GM21576 (cell line): ENCODE results near the gene MAST3.
"Not testable (repeated sequence)": the region's sequence is repeated elsewhere in the genome, so short reads cannot be mapped to it uniquely, and the experiment has no call there.

ENCODE experiments used
- ATAC-seq: cut with Tn5 transposase; IDR thresholded peaks from one replicate; pipeline ENCODE4 v1.9.1; 2021; ENCODE audit warnings: mild to moderate bottlenecking, moderate library complexity; ENCODE audit not compliant: unreplicated experiment

The MAST3 gene

DNA sequence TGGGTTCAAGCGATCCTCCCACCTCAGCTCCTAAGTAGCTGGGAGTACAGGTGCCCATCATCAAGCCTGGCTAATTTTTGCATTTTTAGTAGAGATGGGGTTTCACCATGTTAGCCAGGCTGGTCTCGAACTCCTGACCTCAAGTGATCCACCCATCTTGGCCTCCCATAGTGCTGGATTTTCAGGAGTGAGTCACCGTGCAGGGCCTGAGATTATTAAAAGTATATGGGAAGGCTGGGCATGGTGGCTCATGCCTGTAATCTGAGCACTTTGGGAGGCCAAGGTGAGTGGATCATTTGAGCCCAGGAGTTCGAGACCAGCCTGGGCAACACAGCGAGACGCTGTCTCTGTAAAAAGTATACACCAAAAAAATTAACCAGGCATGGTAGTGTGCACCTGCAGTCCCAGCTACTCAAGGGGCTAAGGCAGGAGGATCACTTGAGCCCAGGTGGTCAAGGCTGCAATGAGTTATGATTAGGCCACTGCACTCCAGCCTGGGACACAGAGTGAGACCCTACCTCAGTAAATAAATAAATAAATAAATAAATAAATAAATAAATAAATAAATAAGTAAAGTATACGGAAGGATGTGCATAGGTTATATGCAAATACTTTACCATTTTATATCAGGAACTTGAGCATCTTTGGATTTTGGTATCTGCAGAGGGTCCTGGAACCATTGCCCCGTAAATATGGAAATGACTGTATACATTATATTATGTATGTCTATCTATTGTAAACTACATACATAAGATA, 11.7 kb upstream of the MAST3 start:
- ATAC-seq, result no peak

DNA sequence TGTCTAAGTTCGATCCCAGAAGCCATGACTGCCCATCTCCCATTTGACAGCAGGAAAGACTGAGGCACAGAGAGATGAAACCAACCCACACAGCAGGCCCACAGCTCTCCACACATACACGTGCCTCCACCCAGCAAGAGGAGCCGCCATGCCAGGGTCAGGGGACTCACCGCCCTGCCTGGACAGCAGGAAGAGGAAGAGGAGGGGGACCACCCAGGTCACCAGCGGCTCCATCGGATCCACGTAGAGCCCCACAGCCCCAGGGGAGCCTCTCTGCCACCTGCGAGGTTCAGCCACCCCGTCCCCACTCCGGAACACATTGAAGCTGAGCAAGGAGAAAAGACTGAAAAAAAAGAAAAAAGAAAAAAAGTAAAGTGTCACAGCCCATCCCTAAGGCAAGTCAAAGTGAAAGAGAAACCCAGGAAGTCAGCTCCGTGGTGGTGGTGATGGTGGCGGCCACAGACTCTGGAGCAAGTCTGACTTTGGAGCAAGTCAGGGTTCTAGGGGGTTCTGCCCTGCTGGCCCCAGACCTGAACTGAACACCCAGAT, 10.9 kb upstream of the MAST3 start, which contains the start of gene IL12RB1:
Gene IL12RB1, minus strand, starts transcription at position 345 of the 549 bp plus-strand sequence. Its CDS starts 111 bp downstream, at position 234.
- no peak for ATAC-seq

DNA sequence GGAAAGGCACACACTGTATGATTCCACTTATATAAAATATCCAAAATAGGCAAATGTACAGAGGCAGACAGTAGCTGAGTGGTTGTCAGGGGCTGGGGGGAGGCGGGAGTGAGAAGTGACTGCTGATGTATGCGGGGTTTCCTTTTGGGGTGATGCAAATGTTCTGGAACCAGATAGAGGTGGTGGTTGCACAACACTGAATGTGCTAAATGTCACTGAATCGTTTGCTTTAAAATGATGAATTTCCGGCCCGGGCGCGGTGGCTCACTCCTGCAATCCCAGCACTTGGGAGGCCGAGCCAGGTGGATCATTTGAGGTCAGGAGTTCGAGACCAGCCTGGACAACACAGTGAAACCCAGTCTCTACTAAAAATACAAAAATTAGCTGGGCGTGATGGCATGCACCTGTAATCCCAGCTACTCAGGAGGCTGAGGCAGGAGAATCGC, 8.5 kb upstream of the MAST3 start:
- ATAC-seq, result not testable (repeated sequence)

DNA sequence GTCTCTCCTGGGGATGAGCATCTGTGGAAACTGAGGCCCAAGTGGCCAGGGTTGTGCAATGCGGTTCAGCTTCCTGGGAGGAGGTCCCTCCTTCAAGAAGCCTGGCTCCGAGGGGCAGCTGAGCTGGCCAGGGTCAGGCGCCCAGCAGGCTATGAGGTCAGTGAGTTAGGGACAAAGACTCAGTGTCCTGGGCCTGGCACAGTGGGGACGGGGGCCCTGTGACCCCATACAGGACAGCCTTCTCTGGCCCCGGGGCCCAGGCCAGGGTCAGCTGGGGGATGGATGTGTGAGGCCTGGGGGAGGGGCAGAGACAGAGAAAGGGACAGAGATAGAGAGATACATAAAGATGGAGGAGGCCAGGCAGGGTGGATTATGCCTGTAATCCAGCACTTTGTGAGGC, 7.9 kb upstream of the MAST3 start:
- no peak for ATAC-seq

DNA sequence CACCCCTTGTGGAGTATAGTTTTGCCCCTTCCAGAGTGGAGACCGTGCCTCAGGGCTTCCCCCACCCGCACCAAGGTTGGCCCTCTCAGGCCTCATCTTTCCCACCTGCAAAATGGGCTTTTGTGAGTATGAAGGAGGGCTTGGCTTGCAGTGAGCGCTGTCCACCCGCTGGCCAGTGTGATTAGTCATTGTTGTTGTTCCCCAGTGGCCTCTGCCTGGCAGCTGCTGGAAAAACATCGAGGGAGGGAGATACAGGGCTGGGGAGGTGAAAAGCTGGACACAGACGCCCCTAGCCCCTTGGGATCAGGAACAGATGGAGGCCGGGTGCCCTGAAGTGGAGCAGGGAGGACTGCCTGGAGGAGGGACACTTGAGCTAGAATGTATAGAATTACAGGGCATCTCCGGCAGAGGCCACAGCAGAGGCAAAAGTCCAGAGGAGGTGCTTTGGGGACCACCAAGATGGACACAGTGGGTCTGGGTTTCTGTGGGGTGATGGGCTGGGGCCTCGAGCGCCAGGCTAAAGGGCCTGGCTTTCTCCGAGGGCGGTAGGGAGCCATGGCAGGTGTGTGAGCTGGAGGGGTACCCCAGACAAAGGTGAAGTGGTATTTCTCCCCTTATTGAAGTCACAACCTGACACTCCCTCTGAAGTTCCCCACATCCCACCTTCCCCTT, 6.9 kb upstream of the MAST3 start:
- ATAC-seq, result no peak

DNA sequence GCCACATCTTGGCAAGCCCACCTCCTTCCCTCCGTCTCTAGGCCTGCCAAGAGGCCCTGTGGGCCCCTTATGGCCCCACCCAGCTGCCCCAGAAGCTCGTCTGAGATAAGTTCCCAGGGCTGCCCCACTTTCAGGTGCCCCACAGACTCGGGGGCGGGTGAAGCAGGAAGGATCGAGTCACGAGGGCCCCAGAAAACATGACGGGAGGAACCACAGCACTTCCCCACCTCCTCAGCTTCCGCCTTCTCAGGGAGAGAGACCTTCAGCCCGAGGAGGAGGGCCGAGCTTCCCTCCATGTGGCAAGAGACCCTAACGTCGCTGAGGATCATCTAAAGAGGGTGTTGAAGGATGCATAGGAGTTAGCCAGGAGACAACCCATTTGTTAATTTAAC, 6.4 kb upstream of the MAST3 start:
- peak; percentile 41 for ATAC-seq

DNA sequence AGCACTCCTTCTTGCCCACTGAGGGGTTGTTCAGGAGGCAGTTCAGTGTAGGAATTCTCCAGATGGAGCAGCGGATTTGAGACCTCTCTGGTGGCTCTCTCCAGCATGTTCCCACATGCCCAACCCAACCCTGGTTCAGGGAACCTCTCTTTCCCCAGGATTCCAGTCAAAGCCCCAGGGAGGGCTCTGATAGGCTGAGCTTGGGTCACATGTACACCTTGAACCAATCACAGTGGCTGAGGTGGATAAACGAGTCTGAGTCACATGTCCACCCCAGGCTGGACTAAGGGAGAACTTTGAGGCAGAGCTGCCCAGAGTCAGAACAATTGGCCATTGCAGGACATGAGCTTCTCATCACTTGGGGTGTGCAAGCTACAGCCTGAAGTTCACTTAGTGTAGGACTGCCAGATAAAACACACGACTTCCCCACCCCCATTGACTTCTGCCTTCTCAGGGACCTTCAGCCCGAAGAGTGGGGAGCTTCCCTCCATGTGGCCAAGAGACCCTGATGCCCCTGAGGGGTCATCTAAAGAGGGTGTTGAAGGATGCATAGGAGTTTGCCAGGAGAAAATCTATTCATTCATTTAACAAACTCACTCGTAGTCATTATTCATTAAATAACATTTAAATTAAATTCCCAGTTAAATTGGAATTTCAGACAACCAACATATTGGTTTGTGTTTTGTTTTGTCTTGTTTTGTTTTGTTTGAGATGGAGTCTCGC, 4.0 kb upstream of the MAST3 start:
- ATAC-seq, result no peak

DNA sequence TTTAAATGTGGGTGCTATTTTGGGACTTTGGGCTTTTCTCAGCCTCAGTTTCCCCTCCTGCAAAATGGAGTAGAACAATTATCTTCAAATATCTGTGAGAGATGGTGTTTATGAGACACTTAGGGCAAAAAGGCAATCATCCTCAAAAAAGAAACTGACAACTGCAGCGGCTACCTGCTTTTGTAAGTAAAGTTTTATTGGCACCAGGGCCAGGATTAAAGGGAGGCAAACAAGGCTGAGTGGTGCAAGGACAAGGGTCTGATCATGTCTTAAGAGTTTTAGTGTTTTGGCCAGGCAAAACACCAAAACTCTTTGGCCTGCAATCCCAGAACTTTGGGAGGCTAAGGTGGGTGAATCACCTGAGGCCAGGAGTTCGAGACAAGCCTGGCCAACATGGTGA, 1.3 kb upstream of the MAST3 start:
- ATAC-seq, result no peak

DNA sequence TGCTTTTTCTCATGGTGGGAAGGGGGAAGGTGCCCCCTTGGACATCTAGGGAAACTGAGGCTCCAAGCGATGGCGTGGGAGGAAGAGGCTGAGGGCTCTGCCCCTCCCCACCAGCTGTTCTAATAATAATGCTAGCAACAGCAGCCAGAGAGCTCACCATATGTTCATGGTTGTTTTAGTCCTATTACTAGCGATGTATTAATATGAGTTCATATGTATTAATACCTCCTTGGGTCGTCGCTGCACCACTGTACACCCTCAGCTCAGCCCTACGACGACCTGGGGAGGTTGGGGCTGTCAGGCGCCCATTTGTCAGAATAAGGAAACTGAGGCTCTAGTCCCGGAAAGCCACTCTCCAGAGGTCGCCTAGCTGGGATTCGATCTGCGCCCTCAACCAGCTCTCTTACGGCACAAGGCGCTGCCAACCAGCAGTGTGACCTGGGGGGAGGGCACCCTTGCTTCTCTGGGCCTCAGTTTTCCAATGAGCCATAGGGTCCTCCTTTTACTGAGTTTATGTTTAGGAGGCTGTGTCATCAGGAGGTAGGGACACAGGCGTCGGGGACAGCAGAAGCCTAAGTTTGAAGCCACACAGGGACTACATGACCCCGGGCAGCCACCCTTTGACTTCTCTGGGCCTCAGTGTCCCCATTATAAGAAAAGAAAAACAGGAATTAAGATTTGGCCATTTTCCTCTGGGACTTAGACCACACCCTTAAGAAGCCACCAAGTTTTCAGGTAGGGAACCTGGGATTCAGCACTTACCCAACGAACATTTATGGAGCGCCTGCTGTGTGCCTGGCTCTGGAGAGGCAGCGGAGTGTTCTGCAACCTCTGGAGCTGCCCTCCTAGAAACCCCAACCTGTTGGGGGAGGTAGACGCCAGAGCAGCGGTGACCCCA, 664 bp downstream of the MAST3 start:
- ATAC-seq, result peak; percentile 10

DNA sequence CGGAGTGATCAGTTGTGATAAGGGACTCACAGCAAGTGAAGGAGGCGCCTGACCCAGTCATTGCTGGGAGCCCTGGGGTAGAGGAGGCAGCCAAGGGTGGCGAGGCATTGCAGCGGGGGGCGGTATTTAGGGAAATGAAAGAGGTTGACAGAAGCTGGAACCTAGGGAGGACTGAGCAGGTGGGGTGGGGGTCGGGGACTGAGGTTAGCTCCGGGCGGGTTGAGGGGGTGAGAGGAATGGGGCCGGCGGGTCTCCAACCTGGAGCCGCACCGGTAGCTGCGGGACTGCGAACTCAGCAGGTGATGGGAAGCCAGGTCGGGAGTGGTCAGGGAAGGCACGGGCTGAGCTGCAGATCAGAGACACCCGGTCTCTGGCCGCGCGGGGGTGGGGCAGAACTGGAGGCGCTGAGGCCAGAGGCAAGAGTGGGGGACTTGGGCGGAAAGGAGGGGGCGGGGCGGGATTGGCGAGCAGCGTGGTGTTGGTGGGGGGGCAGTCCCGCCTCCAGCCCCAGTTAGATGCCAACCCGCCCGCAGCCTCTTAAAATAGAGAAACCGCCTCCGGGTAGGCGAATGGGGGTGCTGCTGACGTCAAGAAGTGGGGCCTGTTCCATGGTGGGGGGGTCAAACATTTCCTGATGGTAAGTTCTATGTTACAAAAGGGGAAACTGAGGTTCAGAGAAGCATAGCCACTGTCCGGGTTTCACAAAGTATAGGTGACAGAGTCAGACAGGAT, 1.5 kb downstream of the MAST3 start:
- ATAC-seq, result peak; percentile 37

DNA sequence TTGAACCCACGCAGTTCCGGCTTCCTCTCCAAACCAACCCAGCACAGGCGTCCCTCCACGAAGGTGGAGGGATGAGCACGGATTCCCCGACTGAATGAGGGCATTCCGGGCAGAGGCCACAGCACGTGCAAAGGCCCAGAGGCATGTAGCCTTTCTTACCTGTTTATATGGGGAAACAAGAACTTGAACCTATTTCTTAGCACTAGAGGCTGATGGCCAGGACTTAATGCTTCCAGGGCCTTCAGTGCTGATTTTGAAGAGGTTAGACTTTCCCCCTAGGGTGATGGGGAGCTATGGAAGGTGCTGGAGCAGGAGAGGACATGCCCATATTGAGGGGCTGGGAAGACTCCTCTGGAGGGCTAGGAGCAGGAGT, 2.0 kb downstream of the MAST3 start:
- ATAC-seq, result no peak

DNA sequence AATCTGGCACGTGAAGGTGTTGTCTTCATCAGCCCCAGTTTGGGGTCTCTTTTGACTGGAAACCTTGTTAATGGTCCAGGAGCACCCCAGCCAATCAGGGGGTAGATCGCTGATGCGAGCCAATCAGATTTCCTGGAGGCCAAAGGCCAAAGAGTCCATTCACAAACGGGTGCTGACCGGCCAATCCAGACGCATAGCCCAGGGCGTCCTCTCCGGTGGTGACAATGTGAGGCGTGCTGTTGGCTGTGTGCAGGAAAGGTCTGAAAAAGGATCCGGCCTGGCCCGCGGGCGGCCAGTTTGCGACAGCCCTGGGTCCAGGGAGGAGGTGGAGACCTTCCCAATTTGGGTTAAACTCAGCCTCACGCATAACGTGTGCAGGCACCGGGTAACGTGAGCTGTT, 3.1 kb downstream of the MAST3 start:
- no peak for ATAC-seq

DNA sequence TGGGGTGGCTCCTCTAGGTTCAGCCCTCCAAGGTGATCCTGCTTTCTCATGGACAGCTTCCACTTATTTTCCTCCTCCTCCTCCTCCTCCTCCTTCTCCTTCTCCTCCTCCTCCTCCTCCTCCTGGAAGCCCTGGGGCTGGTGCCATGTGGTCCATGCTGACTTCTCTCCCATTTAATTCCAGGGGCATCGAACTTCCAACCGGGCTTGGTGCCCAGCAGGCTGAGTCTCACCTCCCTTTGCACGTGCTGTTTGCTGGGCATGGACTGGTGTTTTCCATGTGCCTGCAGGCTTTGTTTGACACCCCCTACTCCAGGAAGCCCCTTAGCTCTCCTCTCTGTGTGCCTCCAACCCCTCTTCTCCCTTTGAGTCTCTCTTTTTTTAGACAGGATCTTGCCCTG, 3.7 kb downstream of the MAST3 start:
- no peak for ATAC-seq

DNA sequence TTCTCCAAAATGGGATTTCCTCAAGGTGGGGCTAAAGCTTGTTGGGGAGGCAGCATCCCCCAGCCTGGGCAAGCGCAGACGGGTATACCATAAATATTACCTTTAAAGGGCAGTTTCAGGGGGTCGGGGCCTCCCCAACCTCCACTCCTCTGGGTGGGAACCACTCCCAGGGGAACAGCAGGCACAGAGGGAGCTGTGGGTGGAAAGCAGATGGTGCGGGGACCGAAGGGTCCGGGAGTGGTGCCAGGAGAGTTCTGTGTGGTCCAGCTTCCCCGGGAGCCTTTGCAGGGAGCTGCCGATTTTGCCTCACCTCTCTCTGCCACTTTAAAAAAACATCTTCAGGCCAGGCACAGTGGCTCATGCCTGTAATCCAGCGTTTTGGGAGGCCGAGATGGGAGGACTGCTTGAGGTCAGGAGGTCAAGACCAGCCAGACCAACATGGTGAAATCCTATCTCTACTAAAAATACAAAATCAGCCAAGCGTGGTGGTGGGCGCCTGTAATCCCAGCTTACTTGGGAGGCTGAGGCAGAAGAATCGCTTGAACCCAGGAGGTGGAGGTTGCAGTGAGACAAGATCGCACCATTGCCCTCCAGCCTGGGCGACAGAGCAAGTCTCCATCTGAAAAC, 5.5 kb downstream of the MAST3 start:
- ATAC-seq, result no peak

DNA sequence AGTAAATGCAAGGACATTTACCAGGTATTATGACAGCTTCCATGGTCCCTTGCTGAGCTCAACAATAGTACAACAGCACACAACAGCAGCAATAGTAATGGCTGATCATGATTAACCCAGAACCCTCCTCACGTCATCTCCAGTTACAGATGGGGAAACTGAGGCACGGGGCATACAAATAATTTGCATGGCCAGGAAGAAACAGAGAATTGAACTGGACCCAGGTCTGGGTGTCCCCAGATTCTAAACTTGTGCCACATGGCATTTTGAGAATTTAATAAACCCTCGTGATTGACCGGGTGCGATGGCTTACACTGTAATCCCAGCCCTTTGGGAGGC, 7.2 kb downstream of the MAST3 start:
- no peak for ATAC-seq

DNA sequence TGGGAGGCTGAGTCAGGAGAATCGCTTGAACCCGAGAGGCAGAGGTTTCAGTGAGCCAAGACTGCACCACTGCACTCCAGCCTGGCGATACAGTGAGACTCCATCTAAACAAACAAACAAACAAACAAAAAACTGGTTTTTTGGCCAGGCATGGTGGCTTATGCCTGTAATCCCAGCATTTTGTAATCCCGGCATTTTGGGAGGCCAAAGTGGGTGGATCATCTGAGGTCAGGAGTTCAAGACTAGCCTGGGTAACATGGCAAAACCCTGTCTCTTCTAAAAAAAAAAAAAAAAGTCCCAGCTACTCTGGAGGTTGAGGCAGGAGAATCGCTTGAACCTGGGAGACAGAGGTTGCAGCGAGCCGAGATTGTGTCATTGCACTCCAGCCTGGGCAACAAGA, 7.7 kb downstream of the MAST3 start:
- not testable (repeated sequence) for ATAC-seq

DNA sequence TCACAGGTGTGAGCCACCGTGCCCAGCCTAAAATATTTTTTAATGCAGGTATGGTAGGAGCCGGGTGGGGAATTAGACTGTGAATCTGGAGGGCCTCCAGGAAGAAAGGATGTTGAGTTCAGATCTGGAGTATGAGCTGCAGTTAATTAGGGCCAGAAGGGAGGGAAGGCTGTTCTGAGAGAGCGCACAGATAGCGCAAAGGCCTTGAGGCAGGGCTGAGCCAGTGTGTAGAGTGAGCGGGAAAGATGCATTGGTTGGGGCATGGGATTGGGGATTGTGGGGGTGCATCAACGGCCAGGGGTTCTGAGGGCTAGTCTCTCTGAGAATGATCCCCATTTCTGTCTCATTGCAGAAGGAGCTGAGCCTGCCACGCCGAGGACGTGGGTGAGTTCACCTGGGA, 9.7 kb downstream of the MAST3 start:
- ATAC-seq, result no peak

DNA sequence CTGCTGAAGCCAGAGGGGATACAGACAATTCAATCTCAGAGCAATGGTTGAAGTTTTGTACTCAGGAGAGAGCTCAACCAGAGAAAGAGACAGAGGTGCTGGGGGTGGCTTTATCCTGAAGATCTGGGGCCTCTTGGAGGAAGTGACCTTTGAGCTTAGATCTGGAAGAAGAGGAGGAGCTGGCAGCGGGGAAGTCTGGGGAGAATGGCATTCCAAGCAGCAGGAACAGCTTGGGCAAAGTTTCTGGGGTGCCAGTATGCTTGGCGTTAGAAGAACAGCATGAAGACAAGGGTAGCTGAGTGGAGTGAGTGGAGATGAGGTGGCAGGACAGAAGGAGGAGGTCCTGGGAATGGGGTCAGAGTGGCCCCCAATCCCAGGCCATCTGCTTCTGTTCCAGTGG, 11.3 kb downstream of the MAST3 start:
- ATAC-seq, result no peak

DNA sequence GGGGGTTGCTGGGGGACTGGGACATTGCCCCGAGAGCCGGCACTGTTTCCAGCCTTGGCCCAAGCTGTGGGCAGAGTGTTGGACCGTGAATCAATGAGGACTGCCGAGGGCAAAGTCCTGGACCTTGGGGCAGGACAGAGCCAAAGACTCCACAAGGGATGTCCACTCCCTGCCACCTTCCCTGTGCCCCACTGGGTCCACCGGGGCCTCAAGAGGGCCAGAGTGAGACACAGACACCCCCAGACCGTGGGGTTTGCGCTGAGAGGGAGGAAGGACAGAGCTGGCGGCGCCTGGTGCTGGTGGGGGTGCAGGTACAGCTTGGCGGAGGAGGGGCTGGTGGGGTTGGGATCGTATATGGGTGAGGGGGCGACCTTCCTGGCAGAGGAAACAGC, 11.8 kb downstream of the MAST3 start:
- no peak for ATAC-seq
